Astrocyte (in vitro differentiated cells and primary cell): ENCODE data around the gene LPCAT4.

ENCODE experiments used
- EZH2 ChIP-seq: IDR thresholded peaks from 2 replicates; pipeline ENCODE4 v1.6.1; 2012; ENCODE audit warnings: mild to moderate bottlenecking, low read length, inconsistent platforms; ENCODE audit not compliant: insufficient read depth
- TF ChIP-seq, protein P1 (sequence below): IDR thresholded peaks from 2 replicates; pipeline ENCODE4 v1.5.1; 2011; ENCODE audit warnings: low read depth, mild to moderate bottlenecking, inconsistent platforms, low read length, moderate library complexity; ENCODE audit not compliant: insufficient read depth

DNA sequence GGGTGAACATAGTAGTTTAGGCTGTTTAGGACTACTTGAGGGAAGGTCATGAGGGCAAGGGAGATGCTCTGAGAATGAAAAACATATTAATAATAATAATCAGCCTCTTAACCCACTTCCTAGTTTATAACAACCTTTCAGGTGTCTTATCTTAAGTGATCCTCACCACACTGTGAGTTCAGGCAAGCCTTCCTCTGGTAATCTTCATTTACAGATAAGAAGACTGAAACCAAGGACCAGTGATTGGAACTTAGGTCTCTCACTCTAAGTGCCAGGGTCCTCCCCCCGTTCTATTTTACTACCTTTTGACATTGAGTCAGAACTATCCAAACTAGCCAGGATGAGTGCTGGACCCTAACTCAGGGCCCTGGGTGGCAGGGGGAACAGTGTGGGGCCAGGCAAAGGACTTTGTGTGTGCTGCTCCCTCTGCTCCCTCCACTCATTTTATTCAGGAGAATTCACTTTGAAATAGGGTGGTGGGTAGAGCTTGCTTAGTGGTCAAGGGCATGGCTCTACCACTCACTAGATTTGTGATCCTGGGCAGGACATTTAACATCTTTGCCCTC, 18.2 kb downstream of the LPCAT4 start:
- TF ChIP-seq, protein P1, sequence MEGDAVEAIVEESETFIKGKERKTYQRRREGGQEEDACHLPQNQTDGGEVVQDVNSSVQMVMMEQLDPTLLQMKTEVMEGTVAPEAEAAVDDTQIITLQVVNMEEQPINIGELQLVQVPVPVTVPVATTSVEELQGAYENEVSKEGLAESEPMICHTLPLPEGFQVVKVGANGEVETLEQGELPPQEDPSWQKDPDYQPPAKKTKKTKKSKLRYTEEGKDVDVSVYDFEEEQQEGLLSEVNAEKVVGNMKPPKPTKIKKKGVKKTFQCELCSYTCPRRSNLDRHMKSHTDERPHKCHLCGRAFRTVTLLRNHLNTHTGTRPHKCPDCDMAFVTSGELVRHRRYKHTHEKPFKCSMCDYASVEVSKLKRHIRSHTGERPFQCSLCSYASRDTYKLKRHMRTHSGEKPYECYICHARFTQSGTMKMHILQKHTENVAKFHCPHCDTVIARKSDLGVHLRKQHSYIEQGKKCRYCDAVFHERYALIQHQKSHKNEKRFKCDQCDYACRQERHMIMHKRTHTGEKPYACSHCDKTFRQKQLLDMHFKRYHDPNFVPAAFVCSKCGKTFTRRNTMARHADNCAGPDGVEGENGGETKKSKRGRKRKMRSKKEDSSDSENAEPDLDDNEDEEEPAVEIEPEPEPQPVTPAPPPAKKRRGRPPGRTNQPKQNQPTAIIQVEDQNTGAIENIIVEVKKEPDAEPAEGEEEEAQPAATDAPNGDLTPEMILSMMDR = no peak
- no peak for TF ChIP-seq EZH2
